Caco-2 (cell line): Measurements from ENCODE around the gene C21orf58. TPM values are rescaled to one million over a fixed set of nuclear protein-coding genes. Genes with fewer than 3 reads are reported as not detected.
"Not testable (repeated sequence)": the region's sequence is repeated elsewhere in the genome, so short reads cannot be mapped to it uniquely, and the experiment has no call there.

Source experiments
- Bru-seq: library from RNA; stranded (reverse); fragments of 400-500 nt; gene quantifications from one replicate; lab custom pipeline; 2021; lab: Mats Ljungman, UMichigan
- BruChase-seq, 2 experiments: library from RNA; stranded (reverse); fragments of 400-500 nt; gene quantifications; one replicate each; lab custom pipeline; 2021; lab: Mats Ljungman, UMichigan
- BruUV-seq: library from RNA; stranded (reverse); fragments of 400-500 nt; replicated peaks from 2 replicates; lab custom pipeline; 2021; lab: Mats Ljungman, UMichigan
- CTCF ChIA-PET: fragments of 300-600 bp; sonication (Branson Sonifier 250); formaldehyde crosslinking; loops from one replicate; lab custom pipeline; 2022; ENCODE audit warnings: antibody characterized with exemption; lab: Charles Lee
- POLR2A ChIA-PET: fragments of 300-600 bp; sonication (Branson Sonifier 250); formaldehyde crosslinking; loops from one replicate; lab custom pipeline; 2022; ENCODE audit warnings: antibody characterized with exemption; lab: Charles Lee
- DNase-seq, 2 experiments: peaks; one replicate each; pipeline versions ENCODE4 v3.0.0 to v3.0.0-alpha.2; 2020 to 2022
- H3K27me3 ChIP-seq: replicated peaks from 2 replicates; pipeline ENCODE4 v1.6.0; 2011; ENCODE audit warnings: low read length; ENCODE audit not compliant: control insufficient read depth, insufficient read depth
- H3K36me3 ChIP-seq: 2 replicates; pipeline ENCODE4 v1.5.1; 2011; ENCODE audit warnings: low read length; ENCODE audit not compliant: control insufficient read depth, insufficient read depth
- H3K4me1 ChIP-seq: fragments of 250-450 bp; sonication (Bioruptor Pico); 2 replicates; pipeline ENCODE4 v1.5.1; 2020; ENCODE audit warnings: mild to moderate bottlenecking
- H3K4me3 ChIP-seq: 2 replicates; pipeline ENCODE4 v1.5.1; 2011; ENCODE audit warnings: low read depth, mild to moderate bottlenecking, control low read depth, low read length
- H3K9me3 ChIP-seq: fragments of 250-450 bp; sonication (Bioruptor Pico); 2 replicates; pipeline ENCODE4 v1.5.1; 2020; ENCODE audit warnings: mild to moderate bottlenecking, moderate library complexity
- H3K27ac Mint-ChIP-seq: one replicate; pipeline ENCODE4 v1.8.0; 2022; ENCODE audit warnings: mixed read lengths; ENCODE audit not compliant: unreplicated experiment
- H3K27me3 Mint-ChIP-seq: one replicate; pipeline ENCODE4 v1.8.0; 2022; ENCODE audit warnings: mixed read lengths; ENCODE audit not compliant: insufficient read depth, unreplicated experiment
- H3K36me3 Mint-ChIP-seq: one replicate; pipeline ENCODE4 v1.8.0; 2022; ENCODE audit warnings: mild to moderate bottlenecking, mixed read lengths; ENCODE audit not compliant: insufficient read depth, unreplicated experiment
- H3K4me1 Mint-ChIP-seq: one replicate; pipeline ENCODE4 v1.8.0; 2022; ENCODE audit warnings: low read depth, mixed read lengths; ENCODE audit not compliant: unreplicated experiment
- H3K4me3 Mint-ChIP-seq: one replicate; pipeline ENCODE4 v1.8.0; 2022; ENCODE audit warnings: mild to moderate bottlenecking, moderate library complexity, mixed read lengths; ENCODE audit not compliant: unreplicated experiment
- H3K9me3 Mint-ChIP-seq: one replicate; pipeline ENCODE4 v1.8.0; 2022; ENCODE audit warnings: mixed read lengths; ENCODE audit not compliant: unreplicated experiment
- intact Hi-C: fragments of 100-400 bp; cut with micrococcal nuclease; formaldehyde crosslinking; loops from one replicate; pipeline ENCODE4 v1.10.0; 2022; ENCODE audit not compliant: unreplicated experiment
- long read RNA-seq: library from polyadenylated mRNA; stranded (forward); transcript quantifications from one replicate; pipeline ENCODE4 v2.0.0, GENCODE V29; 2022
- total RNA-seq: library from RNA; stranded (reverse); gene quantifications from 2 replicates; pipeline ENCODE4 v1.2.3, GENCODE V29; 2022
- TF ChIP-seq, protein P1 (sequence below), 2 experiments: fragments of 200-600 bp in 1 of 2; IDR thresholded peaks; 1 replicate in 1 of 2; 2 replicates in 1 of 2; pipeline versions ENCODE4 v1.5.1 to v1.8.0; 2011 to 2022; ENCODE audit warnings: antibody characterized with exemption in 1 of 2, control low read depth in 1 of 2, inconsistent platforms in 1 of 2, low read depth in 1 of 2, low read length in 1 of 2, mild to moderate bottlenecking in 1 of 2, moderate library complexity in 1 of 2; ENCODE audit not compliant: insufficient read depth in 1 of 2, severe bottlenecking in 1 of 2, unreplicated experiment in 1 of 2

C21orf58 gene
- total RNA-seq (17.7 and 18.6 TPM in 2 replicates), Bru-seq, nascent RNA (percentile 64 among the genes with signal in this experiment), BruChase-seq, experiment 1, labeled RNA remaining after a 2-hour chase (percentile 58 among the genes with signal in this experiment), BruChase-seq, experiment 2, labeled RNA remaining after a 6-hour chase (percentile 55 among the genes with signal in this experiment)
- long read RNA-seq, partial matches to known transcripts: 2 of 9 reads
- long read RNA-seq, other reads (novel, unspliced or antisense): 7 of 9 reads

DNA sequence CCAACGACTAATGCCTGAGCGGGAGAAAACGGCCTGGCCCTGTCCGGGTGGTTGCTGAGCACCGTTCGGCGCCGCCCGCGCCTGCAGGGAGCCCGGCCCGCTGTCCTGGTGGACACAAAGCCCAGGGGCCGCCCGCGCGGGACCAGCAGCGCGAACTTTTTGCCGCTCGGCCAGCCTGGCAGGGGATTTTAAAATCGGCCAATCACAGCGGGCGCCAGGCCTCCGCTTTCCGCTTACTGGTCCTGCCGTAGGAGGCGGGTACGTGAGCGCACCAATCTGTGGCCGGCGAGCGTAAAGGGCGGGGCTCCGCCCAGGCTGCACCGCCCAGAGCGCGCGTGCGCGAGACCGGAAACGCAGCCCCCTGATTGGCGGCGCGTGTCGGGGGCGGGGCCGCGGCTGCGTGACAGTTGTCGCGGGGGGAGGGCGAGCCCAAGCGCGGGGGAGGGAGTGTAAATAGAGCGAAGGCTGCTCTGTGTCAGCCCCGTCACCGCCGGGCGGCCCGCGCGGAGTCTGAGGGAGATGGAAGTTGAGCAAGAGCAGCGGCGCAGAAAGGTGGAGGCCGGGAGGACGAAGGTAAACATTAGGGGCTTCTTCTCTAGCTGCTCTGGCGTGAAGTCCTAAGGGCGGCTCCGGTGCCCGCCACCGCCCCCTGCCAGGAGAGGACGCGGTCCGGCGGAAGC is at the start of gene C21orf58, which contains the start of gene PCNT:
C21orf58 (minus strand) TSS at position 161 of the 680 bp plus-strand sequence. CDS start 1,132 bp downstream, outside the sequence.
PCNT (plus strand) TSS at position 447 of the 680 bp plus-strand sequence; CDS start at position 520, 73 bp downstream.
- DNase-seq: peak; percentile 97 to 98
- H3K9me3 ChIP-seq: no peaks in the 10 kb centered on the region
- Mint-ChIP-seq H3K27ac (peak within 1 kb of the TSS; percentile 91), H3K36me3 (peaks cover 53% of the 10 kb centered on the region), H3K4me3 (peak within 1 kb of the TSS; percentile 77), H3K4me1 (peaks cover 15% of the 10 kb centered on the region), H3K9me3 (no peaks in the 10 kb centered on the region), H3K27me3 (no peaks in the 10 kb centered on the region)
- peak within 1 kb of the TSS; percentile 81 for H3K4me3 ChIP-seq
- ChIA-PET POLR2A (interaction anchor here (0.8 kb wide), 1 partner anchor 181 kb away, joined by 3 read pairs; no protein-coding TSS in a partner anchor), CTCF (no interaction called here)
- TF ChIP-seq, protein P1, sequence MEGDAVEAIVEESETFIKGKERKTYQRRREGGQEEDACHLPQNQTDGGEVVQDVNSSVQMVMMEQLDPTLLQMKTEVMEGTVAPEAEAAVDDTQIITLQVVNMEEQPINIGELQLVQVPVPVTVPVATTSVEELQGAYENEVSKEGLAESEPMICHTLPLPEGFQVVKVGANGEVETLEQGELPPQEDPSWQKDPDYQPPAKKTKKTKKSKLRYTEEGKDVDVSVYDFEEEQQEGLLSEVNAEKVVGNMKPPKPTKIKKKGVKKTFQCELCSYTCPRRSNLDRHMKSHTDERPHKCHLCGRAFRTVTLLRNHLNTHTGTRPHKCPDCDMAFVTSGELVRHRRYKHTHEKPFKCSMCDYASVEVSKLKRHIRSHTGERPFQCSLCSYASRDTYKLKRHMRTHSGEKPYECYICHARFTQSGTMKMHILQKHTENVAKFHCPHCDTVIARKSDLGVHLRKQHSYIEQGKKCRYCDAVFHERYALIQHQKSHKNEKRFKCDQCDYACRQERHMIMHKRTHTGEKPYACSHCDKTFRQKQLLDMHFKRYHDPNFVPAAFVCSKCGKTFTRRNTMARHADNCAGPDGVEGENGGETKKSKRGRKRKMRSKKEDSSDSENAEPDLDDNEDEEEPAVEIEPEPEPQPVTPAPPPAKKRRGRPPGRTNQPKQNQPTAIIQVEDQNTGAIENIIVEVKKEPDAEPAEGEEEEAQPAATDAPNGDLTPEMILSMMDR (IDR thresholded peaks at IDR 0.05; ENCODE audit: insufficient read depth in 1 of 2, low read depth in 1 of 2, low read length in 1 of 2, severe bottlenecking in 1 of 2, unreplicated experiment in 1 of 2): no peak
- H3K36me3 ChIP-seq: no peaks in the 10 kb centered on the region
- intact Hi-C loops: loop anchor here (2.0 to 5.0 kb wide), 2 partner anchors 37 to 97 kb away; partner anchors contain the start of genes LSS and YBEY
- no peaks in the 10 kb centered on the region for H3K27me3 ChIP-seq
- peaks cover 11% of the 10 kb centered on the region for H3K4me1 ChIP-seq
- BruUV-seq: no TSS peak

DNA sequence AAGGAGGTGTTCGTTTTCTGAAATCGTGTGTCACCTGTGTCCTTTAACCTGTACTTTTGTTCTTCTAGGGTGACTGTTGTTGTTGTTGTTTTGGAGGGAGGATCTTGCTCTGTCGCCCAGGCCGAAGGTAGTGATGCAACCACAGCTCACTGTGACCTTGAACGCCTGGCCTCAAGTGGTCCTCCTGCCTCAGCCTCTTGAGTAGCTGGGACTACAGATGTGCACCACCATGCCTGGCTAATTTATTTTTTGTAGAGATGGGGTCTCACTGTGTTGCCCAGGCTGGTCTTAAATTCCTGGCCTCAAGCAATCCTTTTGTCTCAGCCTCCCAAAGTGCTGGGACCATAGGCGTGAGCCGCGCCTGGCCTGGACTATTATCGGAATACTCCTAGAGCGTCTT is 49.3 kb upstream of the C21orf58 start:
- CTCF ChIA-PET, POLR2A ChIA-PET, H3K27me3 Mint-ChIP-seq, H3K4me3 Mint-ChIP-seq, H3K36me3 ChIP-seq, H3K4me3 ChIP-seq, H3K9me3 Mint-ChIP-seq, H3K27ac Mint-ChIP-seq, BruUV-seq, intact Hi-C loops, H3K27me3 ChIP-seq, DNase-seq, H3K4me1 ChIP-seq, H3K4me1 Mint-ChIP-seq, H3K9me3 ChIP-seq: not testable (repeated sequence)
- H3K36me3 Mint-ChIP-seq: peaks cover 38% of the 10 kb centered on the region

GRCh38 chr21:46372014-46372485 is 48.4 kb upstream of the C21orf58 start:
- Mint-ChIP-seq H3K4me3 (no peak overlapping the region), H3K4me1 (no peaks in the 10 kb centered on the region), H3K36me3 (peaks cover 34% of the 10 kb centered on the region), H3K27ac (no peak overlapping the region), H3K9me3 (no peaks in the 10 kb centered on the region), H3K27me3 (no peaks in the 10 kb centered on the region)
- TF ChIP-seq, protein P1 (IDR thresholded peaks at IDR 0.05; ENCODE audit: insufficient read depth in 1 of 2, low read depth in 1 of 2, low read length in 1 of 2, severe bottlenecking in 1 of 2, unreplicated experiment in 1 of 2): no peak
- no peaks in the 10 kb centered on the region for H3K27me3 ChIP-seq
- no peak for DNase-seq
- no TSS peak for BruUV-seq
- H3K36me3 ChIP-seq: peaks cover 3% of the 10 kb centered on the region; the same call in 1 of the 2 replicates
- H3K4me3 ChIP-seq: no peak overlapping the region
- no peaks in the 10 kb centered on the region for H3K9me3 ChIP-seq
- ChIA-PET POLR2A (no interaction called here), CTCF (no interaction called here)
- H3K4me1 ChIP-seq: no peaks in the 10 kb centered on the region
- intact Hi-C loops: no loop called here
